GM12864 (cell line): ENCODE measurements around the gene UGT3A2.
"Not testable (repeated sequence)": the region's sequence is repeated elsewhere in the genome, so short reads cannot be mapped to it uniquely, and the experiment has no call there.

Source experiments
- DNase-seq: peaks from one replicate; pipeline ENCODE4 v3.0.0-alpha.2; 2011; ENCODE audit warnings: low read depth
- H3K4me3 ChIP-seq: 2 replicates; pipeline ENCODE4 v1.5.1; 2011; ENCODE audit warnings: mild to moderate bottlenecking, low read depth, low read length, control low read depth
- CTCF ChIP-seq: IDR thresholded peaks from 2 replicates; pipeline ENCODE4 v1.5.1; 2011; ENCODE audit warnings: low read depth, mild to moderate bottlenecking, moderate library complexity, low read length, control low read depth, inconsistent platforms; ENCODE audit errors: missing control alignments

UGT3A2 gene

GRCh38 chr5:36040651-36041536, 25.8 kb downstream of the UGT3A2 start:
- no peak overlapping the region for H3K4me3 ChIP-seq
- TF ChIP-seq CTCF = no peak
- no peak for DNase-seq

GRCh38 chr5:36035696-36036095, 31.0 kb downstream of the UGT3A2 start:
- H3K4me3 ChIP-seq = no peak overlapping the region
- no peak for TF ChIP-seq CTCF
- DNase-seq = no peak

DNA sequence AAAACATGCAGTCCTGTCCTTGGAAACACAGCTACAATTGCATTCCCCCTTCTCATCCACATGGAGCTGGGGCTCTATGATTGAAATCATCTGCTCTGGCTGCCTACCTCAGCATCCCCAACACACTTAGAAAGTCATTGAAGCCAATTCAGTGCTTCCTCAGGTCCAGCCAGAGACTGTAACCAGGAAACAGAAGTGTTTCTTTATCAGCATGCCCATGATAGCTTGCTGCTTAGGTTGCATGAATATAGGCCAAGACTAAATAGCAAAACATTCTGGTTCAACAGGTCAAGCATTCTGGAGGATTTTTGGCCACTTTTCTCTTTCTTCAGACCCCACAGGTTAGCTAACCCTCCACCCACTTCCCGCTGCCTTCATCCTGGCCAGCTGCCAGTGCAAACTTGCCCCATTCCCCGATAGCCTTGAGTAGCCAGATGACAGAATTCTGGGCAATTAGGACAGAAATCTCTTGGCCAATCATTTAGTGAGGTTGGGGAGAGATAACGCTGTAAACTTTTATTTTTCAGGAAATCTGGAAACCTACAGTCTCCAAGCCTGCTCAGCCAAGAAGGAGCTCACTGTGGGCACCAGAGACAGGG, 32.0 kb downstream of the UGT3A2 start:
- H3K4me3 ChIP-seq, DNase-seq: not testable (repeated sequence)

DNA sequence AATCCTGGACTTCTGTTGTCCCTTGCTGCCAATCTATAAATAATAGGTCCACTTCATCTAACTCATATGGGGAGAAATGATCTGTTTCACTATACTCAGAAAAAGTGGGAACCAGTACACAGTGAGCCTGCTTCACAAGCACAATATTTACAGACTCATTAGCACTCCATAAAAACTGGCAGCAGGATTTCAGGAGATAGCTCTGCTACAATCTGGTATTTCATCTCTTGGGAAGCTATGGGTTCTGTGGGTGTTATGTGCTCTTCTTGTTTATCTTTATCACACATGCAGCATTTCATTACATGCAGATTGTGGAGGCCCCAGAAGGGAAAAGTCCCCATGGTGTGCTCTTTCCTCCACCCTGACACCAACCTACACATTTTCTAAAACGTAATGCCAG, 33.2 kb downstream of the UGT3A2 start:
- DNase-seq = no peak
- no peak overlapping the region for H3K4me3 ChIP-seq
- no peak for TF ChIP-seq CTCF

DNA sequence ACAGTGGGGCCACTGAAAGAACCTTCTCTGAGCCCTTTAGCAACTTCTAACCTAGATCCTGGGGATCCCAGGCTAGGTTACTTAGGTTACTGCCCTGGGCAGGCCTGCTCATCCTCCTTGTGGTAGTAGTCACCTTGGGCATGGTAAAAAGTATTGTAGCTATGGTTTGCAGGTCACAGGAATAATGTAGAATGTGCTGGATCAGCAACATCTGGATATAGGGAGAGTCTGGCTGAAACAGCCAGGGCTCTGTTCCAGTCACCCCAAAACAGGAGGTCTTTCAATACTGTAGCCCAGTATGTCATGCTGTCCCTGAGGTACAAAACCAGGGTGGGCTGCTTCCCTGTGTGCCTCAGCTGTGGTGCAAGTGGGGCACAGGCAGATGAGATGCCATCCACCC, 33.6 kb downstream of the UGT3A2 start:
- no peak for DNase-seq
- TF ChIP-seq CTCF = no peak
- no peak overlapping the region for H3K4me3 ChIP-seq

- DNase-seq = no peak
- no peak overlapping the region for H3K4me3 ChIP-seq
- no peak for TF ChIP-seq CTCF
Measured at GRCh38 chr5:36031223-36031622, 35.5 kb downstream of the UGT3A2 start.

- no peak for DNase-seq
- no peak overlapping the region for H3K4me3 ChIP-seq
- TF ChIP-seq CTCF = no peak
Measured at GRCh38 chr5:36029914-36030313, 36.8 kb downstream of the UGT3A2 start.
